SU-DHL-6 (cell line): ENCODE results near the gene SVOPL.

ENCODE experiments used
- H2AFZ ChIP-seq: fragments of 200-600 bp; sonication (generic); 2 replicates; pipeline ENCODE4 v1.6.1; 2014; ENCODE audit warnings: low read depth, mild to moderate bottlenecking, moderate library complexity, mixed read lengths, antibody characterized with exemption, low read length; ENCODE audit not compliant: severe bottlenecking
- H3F3A ChIP-seq: fragments of 200-600 bp; shearing (Covaris generic); 2 replicates; pipeline ENCODE4 v1.6.0; 2016; ENCODE audit warnings: antibody characterized with exemption, mild to moderate bottlenecking; ENCODE audit not compliant: insufficient read depth
- H3K27ac ChIP-seq: fragments of 200-600 bp; sonication (generic); 2 replicates; pipeline ENCODE4 v1.5.1; 2016; ENCODE audit warnings: low read depth, mild to moderate bottlenecking, low read length, moderate library complexity, mixed read lengths
- H3K27me3 ChIP-seq: fragments of 200-600 bp; sonication (generic), shearing (Covaris generic); 2 replicates; pipeline ENCODE4 v1.6.0; 2014; ENCODE audit warnings: mild to moderate bottlenecking, low read length
- H3K36me3 ChIP-seq: fragments of 200-600 bp; sonication (generic); 2 replicates; pipeline ENCODE4 v1.6.1; 2014; ENCODE audit warnings: mild to moderate bottlenecking, low read length, mixed read lengths
- H3K4me2 ChIP-seq: fragments of 300-600, 200-600 bp; shearing (Covaris generic), sonication (generic); 2 replicates; pipeline ENCODE4 v1.6.0; 2014; ENCODE audit warnings: low read length, low read depth, mild to moderate bottlenecking; ENCODE audit not compliant: poor library complexity, severe bottlenecking
- H3K4me3 ChIP-seq: fragments of 200-600 bp; sonication (generic); 2 replicates; pipeline ENCODE4 v1.5.1; 2014; ENCODE audit warnings: antibody characterized with exemption, low read length, mild to moderate bottlenecking, mixed read lengths; ENCODE audit not compliant: insufficient read depth, poor library complexity, severe bottlenecking
- H3K79me2 ChIP-seq: fragments of 200-600 bp; sonication (generic); 2 replicates; pipeline ENCODE4 v1.6.1; 2014; ENCODE audit warnings: mild to moderate bottlenecking, low read length, moderate library complexity; ENCODE audit not compliant: insufficient read depth
- H3K9ac ChIP-seq: fragments of 200-600 bp; sonication (generic); 2 replicates; pipeline ENCODE4 v1.7.0; 2014; ENCODE audit warnings: mild to moderate bottlenecking, low read length
- H3K9me2 ChIP-seq: fragments of 200-600 bp; sonication (generic); replicated peaks from 2 replicates; pipeline ENCODE4 v1.6.1; 2014; ENCODE audit warnings: low read length; ENCODE audit not compliant: insufficient read depth
- H3K9me3 ChIP-seq: fragments of 200-600 bp; sonication (generic); 2 replicates; pipeline ENCODE4 v1.6.1; 2014; ENCODE audit warnings: low read length, mixed read lengths; ENCODE audit not compliant: insufficient read depth
- H4K20me1 ChIP-seq: fragments of 200-600 bp; sonication (generic); 2 replicates; pipeline ENCODE4 v1.6.1; 2014; ENCODE audit warnings: low read depth, mild to moderate bottlenecking, antibody characterized with exemption, low read length, moderate library complexity, mixed read lengths
- EZH2phosphoT487 ChIP-seq: fragments of 200-600 bp; sonication (generic), shearing (Covaris generic); conservative IDR thresholded peaks from 2 replicates; pipeline ENCODE4 v1.6.1; 2018; ENCODE audit warnings: mild to moderate bottlenecking, antibody characterized with exemption, low read length, moderate library complexity, mixed read lengths
- TF ChIP-seq, protein P1 (sequence below): fragments of 200-600 bp; sonication (generic); IDR thresholded peaks from one replicate; pipeline ENCODE4 v1.5.1; 2017; ENCODE audit warnings: antibody characterized with exemption, mild to moderate bottlenecking, low read length, moderate library complexity; ENCODE audit not compliant: insufficient read depth, poor library complexity, severe bottlenecking

Gene SVOPL

DNA sequence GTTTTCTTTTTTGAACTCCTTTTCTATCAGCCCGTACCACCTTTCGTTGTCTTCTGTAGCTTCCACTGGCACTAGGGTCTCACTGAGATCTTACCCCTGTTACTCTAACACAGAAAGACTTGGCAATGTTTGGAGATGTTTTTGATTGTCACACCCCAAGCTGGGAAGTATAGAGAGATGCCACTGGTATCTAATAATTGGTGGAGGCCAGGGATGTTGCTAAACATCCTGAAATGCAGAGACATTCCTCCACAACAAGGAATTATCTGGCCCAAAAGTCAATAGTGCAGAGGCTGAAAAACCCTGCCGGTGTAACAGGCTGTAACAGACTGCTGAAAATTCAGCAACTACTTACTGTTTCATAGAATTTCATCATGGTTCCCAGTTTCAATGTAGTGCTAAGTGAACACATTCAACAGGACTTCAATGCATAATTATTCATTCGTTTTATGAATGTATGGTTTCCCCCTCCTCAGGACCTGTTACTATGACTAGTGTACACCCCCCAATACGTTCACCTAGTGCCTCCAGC lies 125.2 kb downstream of the SVOPL start:
- Histone ChIP-seq H3K36me3 (peaks cover 73% of the 10 kb centered on the region), H3K9ac (no peak overlapping the region), H3K79me2 (no peaks in the 10 kb centered on the region), H3F3A (no peaks in the 10 kb centered on the region), H3K27me3 (no peaks in the 10 kb centered on the region), H3K9me3 (no peaks in the 10 kb centered on the region), H3K9me2 (no peaks in the 10 kb centered on the region), H3K4me3 (no peak overlapping the region), H3K4me2 (no peak overlapping the region), H4K20me1 (no peaks in the 10 kb centered on the region), H3K27ac (no peak overlapping the region), H2AFZ (no peak overlapping the region)
- no peak for TF ChIP-seq EZH2phosphoT487
- TF ChIP-seq, protein P1, sequence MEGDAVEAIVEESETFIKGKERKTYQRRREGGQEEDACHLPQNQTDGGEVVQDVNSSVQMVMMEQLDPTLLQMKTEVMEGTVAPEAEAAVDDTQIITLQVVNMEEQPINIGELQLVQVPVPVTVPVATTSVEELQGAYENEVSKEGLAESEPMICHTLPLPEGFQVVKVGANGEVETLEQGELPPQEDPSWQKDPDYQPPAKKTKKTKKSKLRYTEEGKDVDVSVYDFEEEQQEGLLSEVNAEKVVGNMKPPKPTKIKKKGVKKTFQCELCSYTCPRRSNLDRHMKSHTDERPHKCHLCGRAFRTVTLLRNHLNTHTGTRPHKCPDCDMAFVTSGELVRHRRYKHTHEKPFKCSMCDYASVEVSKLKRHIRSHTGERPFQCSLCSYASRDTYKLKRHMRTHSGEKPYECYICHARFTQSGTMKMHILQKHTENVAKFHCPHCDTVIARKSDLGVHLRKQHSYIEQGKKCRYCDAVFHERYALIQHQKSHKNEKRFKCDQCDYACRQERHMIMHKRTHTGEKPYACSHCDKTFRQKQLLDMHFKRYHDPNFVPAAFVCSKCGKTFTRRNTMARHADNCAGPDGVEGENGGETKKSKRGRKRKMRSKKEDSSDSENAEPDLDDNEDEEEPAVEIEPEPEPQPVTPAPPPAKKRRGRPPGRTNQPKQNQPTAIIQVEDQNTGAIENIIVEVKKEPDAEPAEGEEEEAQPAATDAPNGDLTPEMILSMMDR, result no peak

- Histone ChIP-seq H3K27ac (no peak overlapping the region), H3K4me3 (no peak overlapping the region), H3K4me2 (no peak overlapping the region), H4K20me1 (no peaks in the 10 kb centered on the region), H3F3A (no peaks in the 10 kb centered on the region), H3K9me3 (no peaks in the 10 kb centered on the region), H3K27me3 (no peaks in the 10 kb centered on the region), H3K79me2 (no peaks in the 10 kb centered on the region), H2AFZ (no peak overlapping the region), H3K36me3 (peaks cover 57% of the 10 kb centered on the region), H3K9ac (no peak overlapping the region), H3K9me2 (no peaks in the 10 kb centered on the region)
- TF ChIP-seq EZH2phosphoT487, result no peak
- TF ChIP-seq, protein P1, result no peak
These were observed 127.4 kb downstream of the SVOPL start for GRCh38 chr7:138573741-138574140.

DNA sequence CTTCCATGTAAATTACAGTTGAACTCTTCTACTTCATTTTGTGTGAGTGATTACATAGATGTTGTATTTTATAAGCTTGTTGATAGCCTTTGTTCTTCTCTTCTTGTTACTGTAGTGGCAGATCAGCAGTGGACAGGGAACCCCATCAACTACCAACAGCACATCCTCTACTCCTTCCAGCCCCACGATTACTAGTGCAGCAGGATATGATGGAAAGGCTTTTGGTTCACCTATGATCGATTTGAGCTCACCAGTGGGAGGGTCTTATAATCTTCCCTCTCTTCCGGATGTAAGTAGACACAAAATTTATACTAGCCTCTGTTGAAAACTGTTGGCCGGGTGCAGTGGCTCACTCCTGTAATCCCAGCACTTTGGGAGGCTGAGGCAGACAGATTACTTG lies 130.4 kb downstream of the SVOPL start:
- Histone ChIP-seq H3K27ac (no peak overlapping the region), H3K9ac (no peak overlapping the region), H3K9me2 (no peaks in the 10 kb centered on the region), H3F3A (no peaks in the 10 kb centered on the region), H3K36me3 (peaks cover 49% of the 10 kb centered on the region), H3K79me2 (no peaks in the 10 kb centered on the region), H3K9me3 (peaks cover 2% of the 10 kb centered on the region; the same call in 1 of the 2 replicates), H3K4me2 (no peak overlapping the region), H3K4me3 (no peak overlapping the region), H2AFZ (no peak overlapping the region), H4K20me1 (no peaks in the 10 kb centered on the region), H3K27me3 (no peaks in the 10 kb centered on the region)
- TF ChIP-seq, protein P1, result no peak
- no peak for TF ChIP-seq EZH2phosphoT487

DNA sequence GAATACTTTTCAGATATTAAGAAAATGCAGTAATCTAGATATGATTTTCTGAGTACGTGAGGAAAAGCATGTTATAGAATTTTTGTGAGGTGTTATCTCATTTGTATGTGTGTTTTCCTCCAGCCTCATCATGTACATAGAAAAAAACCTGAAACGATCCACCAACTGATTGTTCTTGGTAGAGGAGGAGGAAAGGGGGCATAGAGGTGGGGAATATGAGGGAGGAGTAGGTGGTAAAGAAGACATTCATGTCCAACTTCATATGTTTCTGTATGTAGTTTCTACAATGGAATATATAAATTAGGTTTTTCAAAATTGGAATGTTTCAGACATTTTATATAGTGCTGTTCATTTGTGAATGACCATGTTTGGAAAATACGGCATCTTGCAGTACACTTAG lies 131.7 kb downstream of the SVOPL start:
- peaks cover 12% of the 10 kb centered on the region for H3K9me3 ChIP-seq
- H3K9ac ChIP-seq, result no peak overlapping the region
- no peak overlapping the region for H3K4me2 ChIP-seq
- H3K27me3 ChIP-seq, result no peaks in the 10 kb centered on the region
- H4K20me1 ChIP-seq, result no peaks in the 10 kb centered on the region
- no peaks in the 10 kb centered on the region for H3K9me2 ChIP-seq
- no peak for TF ChIP-seq EZH2phosphoT487
- TF ChIP-seq, protein P1, result no peak
- H3K4me3 ChIP-seq, result no peak overlapping the region
- no peaks in the 10 kb centered on the region for H3F3A ChIP-seq
- H3K36me3 ChIP-seq, result peaks cover 60% of the 10 kb centered on the region
- H2AFZ ChIP-seq, result no peak overlapping the region
- no peaks in the 10 kb centered on the region for H3K79me2 ChIP-seq
- no peak overlapping the region for H3K27ac ChIP-seq
